ENCODE data around the gene FNDC8.
"Not testable (repeated sequence)": the region's sequence is repeated elsewhere in the genome, so short reads cannot be mapped to it uniquely, and the experiment has no call there.

Gene FNDC8

GRCh38 chr17:35121315-35121714 lies at the start of gene FNDC8:
FNDC8 (plus strand) TSS chr17:35121615; CDS start chr17:35121694, 79 bp downstream.
- no peak for DNase-seq (ENCODE audit: low read depth in 2 of 2)

- DNase-seq (ENCODE audit: low read depth in 2 of 2): no peak
Measured at GRCh38 chr17:35073183-35073790, 48.1 kb upstream of the FNDC8 start.

GRCh38 chr17:35073991-35074627 lies 47.3 kb upstream of the FNDC8 start:
- DNase-seq (ENCODE audit: low read depth in 2 of 2): no peak

GRCh38 chr17:35074711-35075707 lies 46.4 kb upstream of the FNDC8 start:
- DNase-seq (ENCODE audit: low read depth in 2 of 2): no peak

- DNase-seq (ENCODE audit: low read depth in 2 of 2): no peak
Measured at GRCh38 chr17:35076874-35077273, 44.5 kb upstream of the FNDC8 start.

GRCh38 chr17:35079547-35080423 lies 41.6 kb upstream of the FNDC8 start:
- no peak for DNase-seq (ENCODE audit: low read depth in 2 of 2)

- no peak for DNase-seq (ENCODE audit: low read depth in 2 of 2)
Measured at GRCh38 chr17:35080536-35080935, 40.9 kb upstream of the FNDC8 start.

GRCh38 chr17:35081638-35082037 lies 39.8 kb upstream of the FNDC8 start:
- no peak for DNase-seq (ENCODE audit: low read depth in 2 of 2)

- no peak for DNase-seq (ENCODE audit: low read depth in 2 of 2)
Measured at GRCh38 chr17:35082073-35082657, 39.2 kb upstream of the FNDC8 start.

- DNase-seq (ENCODE audit: low read depth in 2 of 2): no peak
Measured at GRCh38 chr17:35083071-35083470, 38.3 kb upstream of the FNDC8 start.

GRCh38 chr17:35084987-35085386 lies 36.4 kb upstream of the FNDC8 start:
- no peak for DNase-seq (ENCODE audit: low read depth in 2 of 2)

GRCh38 chr17:35086164-35086563 lies 35.3 kb upstream of the FNDC8 start:
- DNase-seq (ENCODE audit: low read depth in 2 of 2): no peak

- DNase-seq (ENCODE audit: low read depth in 2 of 2): no peak
Measured at GRCh38 chr17:35086931-35087573, 34.4 kb upstream of the FNDC8 start.

- no peak for DNase-seq (ENCODE audit: low read depth in 2 of 2)
Measured at GRCh38 chr17:35087731-35088355, 33.6 kb upstream of the FNDC8 start.

- no peak for DNase-seq (ENCODE audit: low read depth in 2 of 2)
Measured at GRCh38 chr17:35088356-35088880, 33.0 kb upstream of the FNDC8 start.

- peak; percentile 80 to 83 for DNase-seq (ENCODE audit: low read depth in 2 of 2)
Measured at GRCh38 chr17:35088881-35089585, 32.4 kb upstream of the FNDC8 start.

- DNase-seq (ENCODE audit: low read depth in 2 of 2): peak in 1 of 2 donors; percentile 37
Measured at GRCh38 chr17:35089586-35090296, 31.7 kb upstream of the FNDC8 start.

- DNase-seq (ENCODE audit: low read depth in 2 of 2): not testable (repeated sequence)
Measured at GRCh38 chr17:35090707-35091106, 30.7 kb upstream of the FNDC8 start.

- no peak for DNase-seq (ENCODE audit: low read depth in 2 of 2)
Measured at GRCh38 chr17:35094902-35095301, 26.5 kb upstream of the FNDC8 start.

Measured in activated CD4-positive, alpha-beta T cell treated with anti-CD3 and anti-CD28 coated beads for 24 hours (primary cell).